Measurements from ENCODE around the gene CDH4.

CDH4 gene

GRCh38 chr20:61815678-61816077, 563.6 kb downstream of the CDH4 start:
- CTCF ChIA-PET = no interaction called here
- H3K27ac ChIP-seq = no peak overlapping the region
- POLR2A ChIA-PET (ENCODE audit: low non-redundant PET) = no interaction called here
- TF ChIP-seq CTCF (conservative IDR thresholded peaks at IDR 0.05; ENCODE audit: low read depth) = no peak
- no peak for DNase-seq (ENCODE audit: low spot score)

- CTCF ChIA-PET = no interaction called here
- POLR2A ChIA-PET (ENCODE audit: low non-redundant PET) = no interaction called here
- no peak for TF ChIP-seq CTCF (conservative IDR thresholded peaks at IDR 0.05; ENCODE audit: low read depth)
These were observed 564.8 kb downstream of the CDH4 start for GRCh38 chr20:61816606-61817460.

GRCh38 chr20:61817575-61817974, 565.5 kb downstream of the CDH4 start:
- CTCF ChIA-PET = interaction anchor here (0.5 kb wide), 1 partner anchor 1170 kb away, joined by 3 read pairs; no protein-coding TSS in a partner anchor
- POLR2A ChIA-PET (ENCODE audit: low non-redundant PET) = no interaction called here
- H3K27ac ChIP-seq = no peak overlapping the region
- no peak for TF ChIP-seq CTCF (conservative IDR thresholded peaks at IDR 0.05; ENCODE audit: low read depth)
- no peak for DNase-seq (ENCODE audit: low spot score)

More at GRCh38 chr20:61816606-61817460, 564.8 kb downstream of the CDH4 start:
- H3K27ac ChIP-seq = no peak overlapping the region
- DNase-seq (ENCODE audit: low spot score) = no peak

- TF ChIP-seq CTCF (conservative IDR thresholded peaks at IDR 0.05; ENCODE audit: low read depth) = no peak
- ChIA-PET POLR2A (ENCODE audit: low non-redundant PET) (no interaction called here), CTCF (interaction anchor here (0.5 kb wide), 1 partner anchor 68 kb away, joined by 5 read pairs; no protein-coding TSS in a partner anchor)
- H3K27ac ChIP-seq = no peak overlapping the region
- DNase-seq (ENCODE audit: low spot score) = no peak
These were observed 566.9 kb downstream of the CDH4 start for GRCh38 chr20:61818746-61819573.

- no peak overlapping the region for H3K27ac ChIP-seq
- no peak for TF ChIP-seq CTCF (conservative IDR thresholded peaks at IDR 0.05; ENCODE audit: low read depth)
- CTCF ChIA-PET = no interaction called here
- no peak for DNase-seq (ENCODE audit: low spot score)
- POLR2A ChIA-PET (ENCODE audit: low non-redundant PET) = no interaction called here
These were observed 567.4 kb downstream of the CDH4 start for GRCh38 chr20:61819574-61819846.

GRCh38 chr20:61819921-61820825, 568.1 kb downstream of the CDH4 start:
- H3K27ac ChIP-seq = no peak overlapping the region
- no peak for TF ChIP-seq CTCF (conservative IDR thresholded peaks at IDR 0.05; ENCODE audit: low read depth)
- no peak for DNase-seq (ENCODE audit: low spot score)
- ChIA-PET POLR2A (ENCODE audit: low non-redundant PET) (no interaction called here), CTCF (no interaction called here)
